Heart left ventricle (tissue), 16 donors: ENCODE measurements around the gene STAG3. TPM values are rescaled to one million over a fixed set of nuclear protein-coding genes. Genes with fewer than 3 reads are reported as not detected.

Experiments
- ATAC-seq, 4 donors: fragments of 200-7000 bp; cut with Tn5 transposase; one replicate each; pipeline ENCODE4 v1.9.1; 2020 to 2022; ENCODE audit warnings: moderate library complexity in 4 of 4, mild to moderate bottlenecking in 3 of 4, moderate number of reproducible peaks in 1 of 4
- DNase-seq, 5 donors: peaks; one replicate each; pipeline ENCODE4 v3.0.0-alpha.2; 2020
- H3K27ac ChIP-seq, 12 donors: fragments of 200-600 bp; sonication (generic) in 4 of 12; one replicate each; pipeline versions ENCODE4 v1.5.0 to v1.8.0; 2016 to 2022; ENCODE audit warnings: mild to moderate bottlenecking in 2 of 12
- H3K27me3 ChIP-seq, 9 donors: fragments of 200-600 bp; sonication (generic) in 2 of 9; one replicate each; pipeline versions ENCODE4 v1.5.1 to v1.8.0; 2016 to 2022; ENCODE audit warnings: mild to moderate bottlenecking in 3 of 9
- H3K36me3 ChIP-seq, 9 donors: fragments of 200-600 bp; sonication (generic) in 2 of 9; one replicate each; pipeline versions ENCODE4 v1.5.0 to v1.8.0; 2018 to 2022; ENCODE audit warnings: mild to moderate bottlenecking in 2 of 9
- H3K4me1 ChIP-seq, 12 donors: fragments of 200-600 bp; sonication (generic) in 4 of 12; one replicate each; pipeline versions ENCODE4 v1.5.0 to v1.8.0; 2016 to 2022; ENCODE audit warnings: mild to moderate bottlenecking in 3 of 12
- H3K4me3 ChIP-seq, 12 donors: fragments of 200-600 bp; sonication (generic) in 4 of 12; one replicate each; pipeline versions ENCODE4 v1.5.0 to v1.8.0; 2017 to 2022; ENCODE audit warnings: mild to moderate bottlenecking in 9 of 12, moderate library complexity in 4 of 12
- H3K9me3 ChIP-seq, 12 donors: fragments of 200-600 bp; sonication (generic) in 4 of 12; one replicate each; pipeline versions ENCODE4 v1.5.0 to v1.8.0; 2016 to 2022; ENCODE audit warnings: mild to moderate bottlenecking in 1 of 12
- POLR2A ChIP-seq, 2 donors: fragments of 450-650 bp; IDR thresholded peaks; one replicate each; pipeline ENCODE4 v1.6.1; 2017; ENCODE audit warnings: antibody characterized with exemption in 2 of 2, mild to moderate bottlenecking in 2 of 2, moderate library complexity in 2 of 2
- WGBS, 4 donors: extraction: QIAGEN DNeasy Blood & Tissue Kit in 2 of 4; methylation state at CpG; one replicate each; pipeline versions ENCODE4 v1.1.5 to v1.1.7; 2013 to 2018; 5-methylcytosine and 5-hydroxymethylcytosine counted together
- intact Hi-C, 10 donors: fragments of 100-400 bp; cut with DNase I; formaldehyde crosslinking; loops; one replicate each; pipeline versions ENCODE4 v1.11.1 to v1.14.2; 2022
- polyA plus RNA-seq, 2 donors: library from polyadenylated mRNA; stranded (reverse); fragments of 200-250 nt; gene quantifications; one replicate each; pipeline ENCODE4 v1.2.3, GENCODE V29; 2013
- total RNA-seq, 9 donors: library from RNA; depleted of rRNA in 2 of 9; stranded (reverse); fragments of >200 nt in 2 of 9; fragmentation: NEBNext Ultra II Directional in 3 of 9; extraction: Animal tissue kit (Norgen Biotek cat#: 25700) in 3 of 9; gene quantifications; one replicate each; pipeline versions ENCODE4 v1.1.0 to v1.2.4, GENCODE V29; 2016 to 2023
- TF ChIP-seq, protein P1 (sequence below), 12 donors: fragments of 200-600 bp; sonication (generic) in 4 of 12; IDR thresholded peaks; one replicate each; pipeline versions ENCODE4 v1.5.0 to v1.8.0; 2018 to 2022; ENCODE audit warnings: antibody characterized with exemption in 12 of 12, mild to moderate bottlenecking in 5 of 12
- donor health status: ischemic (EF 13 %, LVEDD 7.1; RV severe dilation, severe dysfunction).
- donor health status: healthy with polysubstance abuse.
- donor health status: DM: no; HTN: yes; CAD: no.
- donor health status: DM: no; HTN: no; CAD: no.
- donor health status: ischemic (EF 25% LVEDD 6.9; RV normal size, moderate dysfunction).
- donor health status: ischemic (EF 25% LVEDD 5.7; RV mildly dilated, moderate dysfunction).
- donor health status: healthy.
- donor health status: DM: yes; HTN: yes; CAD: no.
- donor health status: ischemic (EF 35%, LVEDD 5.7; RV mildly dilated, moderate dysfunction).
- donor health status: nonischemic (EF 11% LVEDD 7.7; RV severe dilation, severe dysfunction).
- donor health status: DM: yes; HTN: yes; CAD: no.
- donor health status: PGD.
- donor health status: ischemic (EF 29% LVEDD 5.4; RV normal size, mild dysfunction).
- donor health status: nonischemic (EF 23%, LVEDD 6.1; RV moderate dilation, normal function).

STAG3 gene
- total and polyA plus RNA-seq, 11 donors: 0.09 to 1.3 (median 0.58) TPM; not detected in 1

DNA sequence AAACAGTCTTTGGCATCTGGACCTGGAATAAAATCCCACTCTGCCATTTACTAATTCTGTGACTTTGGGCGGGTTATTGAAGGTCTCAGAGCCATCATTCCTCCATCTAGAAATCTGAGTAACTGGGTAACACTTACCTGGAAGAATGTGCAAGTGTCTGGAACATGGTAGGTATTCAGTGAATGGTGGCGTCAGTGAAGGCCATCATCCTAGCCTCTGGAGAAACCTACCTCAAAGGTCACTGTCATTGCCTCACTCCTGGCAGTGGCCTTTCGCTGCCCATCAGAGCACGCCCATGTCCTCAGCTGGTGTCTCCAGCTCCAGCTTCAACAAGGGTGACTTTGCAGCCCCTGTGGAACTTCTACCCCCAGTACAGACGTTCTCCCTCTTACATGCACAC lies 13.8 kb upstream of the STAG3 start:
- intact Hi-C loops: no loop called here
- 86 to 98% (median 92%) methylated on average over 5 of the region's 5 CpGs for WGBS, 4 donors
- Histone ChIP-seq H3K4me3 (no peak overlapping the region), H3K27ac (no peak overlapping the region), H3K27me3 (peaks cover 0 to 25% (median 0%) of the 10 kb centered on the region in 9 donors), H3K36me3 (no peaks in the 10 kb centered on the region), H3K9me3 (no peaks in the 10 kb centered on the region), H3K4me1 (peaks cover 0 to 33% (median 6%) of the 10 kb centered on the region in 12 donors)
- TF ChIP-seq, protein P1, sequence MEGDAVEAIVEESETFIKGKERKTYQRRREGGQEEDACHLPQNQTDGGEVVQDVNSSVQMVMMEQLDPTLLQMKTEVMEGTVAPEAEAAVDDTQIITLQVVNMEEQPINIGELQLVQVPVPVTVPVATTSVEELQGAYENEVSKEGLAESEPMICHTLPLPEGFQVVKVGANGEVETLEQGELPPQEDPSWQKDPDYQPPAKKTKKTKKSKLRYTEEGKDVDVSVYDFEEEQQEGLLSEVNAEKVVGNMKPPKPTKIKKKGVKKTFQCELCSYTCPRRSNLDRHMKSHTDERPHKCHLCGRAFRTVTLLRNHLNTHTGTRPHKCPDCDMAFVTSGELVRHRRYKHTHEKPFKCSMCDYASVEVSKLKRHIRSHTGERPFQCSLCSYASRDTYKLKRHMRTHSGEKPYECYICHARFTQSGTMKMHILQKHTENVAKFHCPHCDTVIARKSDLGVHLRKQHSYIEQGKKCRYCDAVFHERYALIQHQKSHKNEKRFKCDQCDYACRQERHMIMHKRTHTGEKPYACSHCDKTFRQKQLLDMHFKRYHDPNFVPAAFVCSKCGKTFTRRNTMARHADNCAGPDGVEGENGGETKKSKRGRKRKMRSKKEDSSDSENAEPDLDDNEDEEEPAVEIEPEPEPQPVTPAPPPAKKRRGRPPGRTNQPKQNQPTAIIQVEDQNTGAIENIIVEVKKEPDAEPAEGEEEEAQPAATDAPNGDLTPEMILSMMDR (IDR thresholded peaks at IDR 0.05): no peak
- no peak for TF ChIP-seq POLR2A (IDR thresholded peaks at IDR 0.05)
- ATAC-seq: no peak
- no peak for DNase-seq

DNA sequence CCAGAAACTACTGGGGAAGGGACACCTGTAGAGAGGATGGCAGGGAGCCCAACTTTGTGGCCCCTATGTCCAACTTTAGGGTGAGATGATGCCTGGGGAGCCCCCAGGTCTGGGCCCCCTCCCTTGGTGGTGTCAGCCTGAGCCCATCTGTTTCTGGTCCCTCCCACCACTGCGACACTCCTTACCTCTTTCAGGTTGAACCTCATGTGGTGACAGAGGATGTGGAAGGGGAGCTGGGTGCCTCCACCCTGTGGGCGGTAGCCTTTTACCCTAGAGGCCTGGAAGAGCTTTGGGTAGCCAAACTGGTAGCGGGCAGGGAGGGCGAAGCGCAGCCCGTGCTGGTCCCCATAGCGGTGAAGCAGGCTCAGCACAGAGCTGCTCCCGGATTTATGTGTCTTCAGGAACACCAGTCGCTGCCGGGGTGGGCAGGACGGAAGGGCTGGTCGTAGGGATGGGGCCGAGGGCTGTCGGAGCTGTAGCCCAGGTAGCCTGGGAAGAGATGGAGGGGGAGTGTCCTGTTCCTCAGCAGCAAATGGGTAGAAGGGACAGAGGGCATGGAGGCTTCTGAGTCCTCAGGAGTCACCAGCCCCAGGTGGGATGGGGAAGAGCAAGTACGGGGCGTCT lies 11.3 kb upstream of the STAG3 start:
- peak overlapping the region in 1 of 12 donors; percentile 73 for H3K27ac ChIP-seq
- DNase-seq (no peak), ATAC-seq (no peak)
- H3K4me3 ChIP-seq: no peak overlapping the region
- H3K9me3 ChIP-seq: no peaks in the 10 kb centered on the region
- 63 to 78% (median 72%) methylated on average over 16 of the region's 16 CpGs for WGBS, 4 donors
- H3K27me3 ChIP-seq: peaks cover 0 to 31% (median 7%) of the 10 kb centered on the region in 9 donors
- peaks cover 0 to 38% (median 7%) of the 10 kb centered on the region in 12 donors for H3K4me1 ChIP-seq
- intact Hi-C loops: no loop called here
- TF ChIP-seq POLR2A (IDR thresholded peaks at IDR 0.05): no peak
- TF ChIP-seq, protein P1 (IDR thresholded peaks at IDR 0.05): no peak
- no peaks in the 10 kb centered on the region for H3K36me3 ChIP-seq

DNA sequence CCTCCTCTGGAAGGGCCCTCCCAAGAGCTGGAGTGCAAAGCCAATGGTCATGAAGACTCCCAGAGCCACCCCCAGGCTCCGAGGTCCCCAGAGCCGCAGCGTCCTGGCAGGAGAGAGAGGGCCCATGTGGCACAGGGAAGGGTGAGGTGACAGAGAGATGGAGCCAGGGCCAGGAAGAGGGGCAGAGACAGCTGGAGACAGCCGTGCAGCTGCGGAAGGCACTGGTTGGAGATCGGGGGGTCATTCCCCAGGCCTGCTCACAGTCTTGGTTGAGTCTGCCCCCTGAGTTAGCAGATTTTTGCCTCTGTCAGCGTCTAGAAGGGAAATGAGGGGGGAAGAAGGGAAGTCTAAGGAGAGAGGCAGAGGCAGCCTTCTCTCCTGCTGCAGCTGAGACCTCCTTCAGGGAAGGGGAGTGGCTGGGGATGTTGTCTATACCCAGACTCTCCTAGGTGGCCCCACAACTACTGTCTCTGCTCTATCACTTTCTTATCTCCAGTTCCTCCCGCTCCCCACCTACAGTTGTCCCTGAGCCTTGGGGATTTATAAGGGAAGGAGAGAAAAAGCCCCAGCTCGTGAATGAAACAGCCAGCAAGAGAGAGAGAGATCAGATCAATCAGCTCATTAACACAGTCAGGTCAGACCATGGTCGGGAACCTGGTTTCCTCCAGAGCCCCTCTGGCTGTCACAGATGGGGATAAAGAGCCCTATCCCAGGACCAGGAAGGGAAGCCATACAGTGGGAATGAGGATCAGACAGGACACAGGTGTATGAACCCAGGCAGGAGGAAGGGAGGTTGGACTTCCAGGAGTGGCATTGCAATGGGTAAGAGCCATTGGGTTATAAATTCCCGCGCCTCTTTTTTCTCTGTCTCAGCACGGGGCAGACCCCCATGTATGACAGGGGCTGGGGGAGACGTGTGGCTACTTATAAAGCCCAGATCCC lies 10.5 kb upstream of the STAG3 start:
- no peak for TF ChIP-seq POLR2A (IDR thresholded peaks at IDR 0.05)
- TF ChIP-seq, protein P1 (IDR thresholded peaks at IDR 0.05): no peak
- intact Hi-C loops: no loop called here
- DNase-seq (no peak), ATAC-seq (peak in 1 of 4 donors; percentile 9)
- H3K4me1 ChIP-seq: peaks cover 0 to 43% (median 12%) of the 10 kb centered on the region in 12 donors
- H3K36me3 ChIP-seq: no peaks in the 10 kb centered on the region
- peak overlapping the region in 5 of 12 donors; percentile 4 to 78 (median 73) for H3K27ac ChIP-seq
- 31 to 53% (median 46%) methylated on average over 14 of the region's 14 CpGs for WGBS, 4 donors
- H3K27me3 ChIP-seq: peaks cover 0 to 39% (median 15%) of the 10 kb centered on the region in 9 donors
- H3K9me3 ChIP-seq: no peaks in the 10 kb centered on the region
- H3K4me3 ChIP-seq: peak overlapping the region in 9 of 12 donors; percentile 43 to 69 (median 56)

DNA sequence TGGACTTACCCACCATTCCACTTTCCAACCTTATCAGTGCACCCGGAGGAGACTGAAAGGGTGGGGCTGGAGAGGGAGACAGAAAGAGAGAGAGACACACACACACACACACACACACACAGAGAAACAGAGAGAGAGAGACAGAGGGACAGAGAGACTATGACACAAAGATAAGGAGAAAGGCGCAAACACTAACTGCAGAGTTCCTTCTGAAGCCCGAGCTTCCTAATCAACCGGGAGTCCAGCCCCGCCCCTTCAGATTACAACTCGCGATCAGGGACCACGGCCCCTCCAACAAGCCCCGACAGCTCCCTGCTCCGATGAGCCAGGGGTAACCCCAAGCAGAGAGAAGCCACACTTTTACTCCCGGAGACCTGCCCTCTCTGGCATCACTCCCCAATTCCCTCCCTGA lies 9.8 kb upstream of the STAG3 start:
- Histone ChIP-seq H3K27me3 (peaks cover 0 to 46% (median 15%) of the 10 kb centered on the region in 9 donors), H3K4me3 (peak overlapping the region; percentile 22 to 69 (median 54)), H3K27ac (peak overlapping the region; percentile 34 to 85 (median 67)), H3K36me3 (no peaks in the 10 kb centered on the region), H3K4me1 (peaks cover 0 to 43% (median 12%) of the 10 kb centered on the region in 12 donors), H3K9me3 (no peaks in the 10 kb centered on the region)
- peak in 1 of 5 donors; percentile 44 for DNase-seq
- 1 to 3% (median 2%) methylated on average over 10 to 11 of the region's 11 CpGs for WGBS, 4 donors
- peak in 3 of 4 donors; percentile 16 to 34 (median 29) for ATAC-seq
- TF ChIP-seq, protein P1 (IDR thresholded peaks at IDR 0.05): no peak
- no peak for TF ChIP-seq POLR2A (IDR thresholded peaks at IDR 0.05)
- intact Hi-C loops: no loop called here
